Astrocyte (in vitro differentiated cells and primary cell): ENCODE data around the gene MARCHF9. TPM values are rescaled to one million over a fixed set of nuclear protein-coding genes. Genes with fewer than 3 reads are reported as not detected.
A peak's percentile ranks its signal among the peaks of the same experiment; 100 is the strongest.

Experiments used
- DNase-seq: peaks from one replicate; pipeline ENCODE4 v3.0.0-alpha.2; 2010; ENCODE audit warnings: low read depth
- FAIRE-seq: peaks from 2 replicates; lab custom pipeline; 2011; peaks lifted over from hg19 to GRCh38; lab: Jason Lieb, UNC
- H2AFZ ChIP-seq: 2 replicates; pipeline ENCODE4 v1.6.0; 2012; ENCODE audit warnings: low read depth, low read length, inconsistent platforms
- H3K27ac ChIP-seq: 2 replicates; pipeline ENCODE4 v1.5.1; 2011; ENCODE audit warnings: low read depth, low read length, inconsistent platforms
- H3K27me3 ChIP-seq: 2 replicates; pipeline ENCODE4 v1.6.0; 2011; ENCODE audit warnings: low read length, inconsistent platforms; ENCODE audit not compliant: insufficient read depth
- H3K36me3 ChIP-seq: 2 replicates; pipeline ENCODE4 v1.5.1; 2011; ENCODE audit warnings: low read length, inconsistent platforms; ENCODE audit not compliant: insufficient read depth
- H3K4me1 ChIP-seq: 2 replicates; pipeline ENCODE4 v1.5.1; 2011; ENCODE audit warnings: low read length, inconsistent platforms; ENCODE audit not compliant: insufficient read depth
- H3K4me2 ChIP-seq: 2 replicates; pipeline ENCODE4 v1.6.0; 2012; ENCODE audit warnings: low read length, inconsistent platforms
- H3K4me3 ChIP-seq: 2 replicates; pipeline ENCODE4 v1.5.1; 2011; ENCODE audit warnings: low read depth, mild to moderate bottlenecking, low read length, inconsistent platforms; ENCODE audit not compliant: insufficient read depth
- H3K79me2 ChIP-seq: 2 replicates; pipeline ENCODE4 v1.6.0; 2012; ENCODE audit warnings: mild to moderate bottlenecking, low read length, inconsistent platforms; ENCODE audit not compliant: insufficient read depth
- H3K9ac ChIP-seq: 2 replicates; pipeline ENCODE4 v1.6.0; 2012; ENCODE audit warnings: mild to moderate bottlenecking, low read length, inconsistent platforms
- H3K9me3 ChIP-seq: 2 replicates; pipeline ENCODE4 v1.5.1; 2012; ENCODE audit warnings: low read depth, mild to moderate bottlenecking, low read length, inconsistent platforms; ENCODE audit not compliant: insufficient read depth
- H4K20me1 ChIP-seq: 2 replicates; pipeline ENCODE4 v1.6.0; 2012; ENCODE audit warnings: low read length, inconsistent platforms; ENCODE audit not compliant: insufficient read depth
- H3K27ac Mint-ChIP-seq: one replicate; pipeline ENCODE4 v1.8.0; 2021; ENCODE audit warnings: mild to moderate bottlenecking, mixed read lengths; ENCODE audit not compliant: unreplicated experiment
- H3K27me3 Mint-ChIP-seq: one replicate; pipeline ENCODE4 v1.8.0; 2021; ENCODE audit warnings: low read depth, mixed read lengths; ENCODE audit not compliant: unreplicated experiment
- H3K36me3 Mint-ChIP-seq: one replicate; pipeline ENCODE4 v1.8.0; 2021; ENCODE audit warnings: low read depth, mixed read lengths; ENCODE audit not compliant: unreplicated experiment
- H3K4me1 Mint-ChIP-seq: one replicate; pipeline ENCODE4 v1.8.0; 2021; ENCODE audit warnings: low read depth, mixed read lengths; ENCODE audit not compliant: unreplicated experiment
- H3K4me3 Mint-ChIP-seq: one replicate; pipeline ENCODE4 v1.8.0; 2021; ENCODE audit warnings: mild to moderate bottlenecking, moderate library complexity, mixed read lengths; ENCODE audit not compliant: unreplicated experiment
- H3K9me3 Mint-ChIP-seq: one replicate; pipeline ENCODE4 v1.8.0; 2021; ENCODE audit warnings: mild to moderate bottlenecking, mixed read lengths; ENCODE audit not compliant: unreplicated experiment
- EZH2 ChIP-seq: IDR thresholded peaks from 2 replicates; pipeline ENCODE4 v1.6.1; 2012; ENCODE audit warnings: mild to moderate bottlenecking, low read length, inconsistent platforms; ENCODE audit not compliant: insufficient read depth
- total RNA-seq: library from RNA; stranded (reverse); gene quantifications from 2 replicates; pipeline ENCODE4 v1.2.1, GENCODE V29; 2021
- TF ChIP-seq, protein P1 (sequence below): IDR thresholded peaks from 2 replicates; pipeline ENCODE4 v1.5.1; 2011; ENCODE audit warnings: low read depth, mild to moderate bottlenecking, inconsistent platforms, low read length, moderate library complexity; ENCODE audit not compliant: insufficient read depth

MARCHF9 gene
- total RNA-seq, 1 donor from 2014 or later = 13.0 TPM

DNA sequence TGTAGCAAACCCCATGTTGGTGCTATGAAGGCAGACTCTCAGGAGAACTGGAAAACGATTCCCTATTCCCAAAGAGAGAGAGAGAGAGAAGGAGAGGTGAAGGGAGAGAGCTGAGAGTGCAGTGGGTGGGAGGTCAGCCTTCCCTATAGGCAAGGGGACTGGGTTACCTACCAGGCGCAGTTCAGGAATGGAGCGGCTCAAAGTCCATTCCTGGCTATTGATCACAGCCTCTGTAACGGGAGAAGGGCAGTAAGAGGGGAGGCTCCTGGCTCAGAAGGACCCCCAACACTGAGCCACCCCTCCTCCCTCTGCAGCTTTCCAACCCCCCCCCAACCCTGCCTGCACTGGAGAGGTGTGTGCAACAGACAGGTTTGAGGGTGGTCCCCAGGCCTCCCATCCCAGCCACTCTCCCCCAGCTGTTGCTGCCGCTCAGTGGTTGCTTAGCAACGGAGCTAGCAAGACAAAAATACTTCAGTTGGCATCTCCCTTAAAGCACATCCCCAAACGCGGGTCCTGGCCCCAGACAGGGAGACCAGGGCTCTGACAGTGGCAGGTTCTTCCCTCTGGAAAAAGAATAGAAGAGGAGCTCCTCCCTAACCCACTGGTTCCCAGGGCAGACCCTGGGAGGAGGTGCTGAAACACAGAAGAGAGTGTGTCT, 19.6 kb upstream of the MARCHF9 start:
- Histone ChIP-seq H3K79me2 (no peaks in the 10 kb centered on the region), H3K4me1 (peaks cover 11% of the 10 kb centered on the region), H3K4me2 (peak overlapping the region; percentile 79), H4K20me1 (peaks cover 9% of the 10 kb centered on the region), H3K4me3 (peak overlapping the region; percentile 41), H3K9me3 (no peaks in the 10 kb centered on the region), H3K27ac (no peak overlapping the region), H3K9ac (no peak overlapping the region), H3K27me3 (peaks cover 65% of the 10 kb centered on the region), H2AFZ (peak overlapping the region; percentile 46), H3K36me3 (no peaks in the 10 kb centered on the region)
- H3K27ac Mint-ChIP-seq = peak overlapping the region; percentile 72
- TF ChIP-seq EZH2 = no peak
- TF ChIP-seq, protein P1, sequence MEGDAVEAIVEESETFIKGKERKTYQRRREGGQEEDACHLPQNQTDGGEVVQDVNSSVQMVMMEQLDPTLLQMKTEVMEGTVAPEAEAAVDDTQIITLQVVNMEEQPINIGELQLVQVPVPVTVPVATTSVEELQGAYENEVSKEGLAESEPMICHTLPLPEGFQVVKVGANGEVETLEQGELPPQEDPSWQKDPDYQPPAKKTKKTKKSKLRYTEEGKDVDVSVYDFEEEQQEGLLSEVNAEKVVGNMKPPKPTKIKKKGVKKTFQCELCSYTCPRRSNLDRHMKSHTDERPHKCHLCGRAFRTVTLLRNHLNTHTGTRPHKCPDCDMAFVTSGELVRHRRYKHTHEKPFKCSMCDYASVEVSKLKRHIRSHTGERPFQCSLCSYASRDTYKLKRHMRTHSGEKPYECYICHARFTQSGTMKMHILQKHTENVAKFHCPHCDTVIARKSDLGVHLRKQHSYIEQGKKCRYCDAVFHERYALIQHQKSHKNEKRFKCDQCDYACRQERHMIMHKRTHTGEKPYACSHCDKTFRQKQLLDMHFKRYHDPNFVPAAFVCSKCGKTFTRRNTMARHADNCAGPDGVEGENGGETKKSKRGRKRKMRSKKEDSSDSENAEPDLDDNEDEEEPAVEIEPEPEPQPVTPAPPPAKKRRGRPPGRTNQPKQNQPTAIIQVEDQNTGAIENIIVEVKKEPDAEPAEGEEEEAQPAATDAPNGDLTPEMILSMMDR = no peak
- peaks cover 5% of the 10 kb centered on the region for H3K9me3 Mint-ChIP-seq
- H3K36me3 Mint-ChIP-seq = peaks cover 3% of the 10 kb centered on the region
- H3K27me3 Mint-ChIP-seq = peaks cover 72% of the 10 kb centered on the region
- FAIRE-seq = no peak
- no peak for DNase-seq
- H3K4me3 Mint-ChIP-seq = peak overlapping the region; percentile 65
- H3K4me1 Mint-ChIP-seq = peaks cover 19% of the 10 kb centered on the region

DNA sequence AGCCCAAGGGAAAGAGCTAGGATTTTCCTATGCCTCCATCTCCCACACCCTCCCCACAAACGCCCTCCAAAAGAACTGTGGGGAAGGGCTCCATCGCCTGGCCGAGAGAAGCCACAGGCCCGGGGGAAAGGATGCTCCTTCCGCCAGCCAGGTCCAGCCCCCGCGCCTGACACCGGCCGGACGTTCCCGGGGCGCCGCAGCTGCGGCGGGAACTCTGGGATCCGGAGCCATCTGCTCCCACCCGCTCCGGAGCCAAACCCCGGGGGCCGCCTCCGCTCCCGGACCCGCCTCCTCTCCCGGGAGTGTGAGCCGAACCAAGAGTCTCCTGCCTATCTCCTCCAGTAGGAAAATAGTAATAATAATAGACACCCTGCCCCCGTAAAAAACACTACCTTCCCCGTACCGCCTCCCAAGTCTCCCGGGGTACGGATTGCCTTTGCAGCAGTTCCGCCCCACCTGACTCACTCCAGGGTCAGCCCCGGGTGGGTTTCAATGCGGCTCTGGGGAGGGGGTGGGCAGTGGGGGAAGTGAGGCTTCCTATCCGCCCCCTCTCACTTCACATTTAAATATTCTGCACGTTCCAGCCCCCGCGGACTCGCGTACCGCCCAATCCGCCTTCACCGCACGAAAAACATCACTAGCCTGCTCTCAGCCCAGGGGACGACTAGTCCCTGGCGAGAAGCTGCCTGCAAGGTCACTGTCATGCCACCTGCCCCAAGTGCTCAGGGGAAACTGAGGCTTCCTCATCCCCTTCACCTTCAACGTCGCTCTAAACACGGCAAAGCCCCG, 18.8 kb upstream of the MARCHF9 start:
- DNase-seq (no peak), FAIRE-seq (no peak)
- Histone ChIP-seq H4K20me1 (peaks cover 9% of the 10 kb centered on the region), H3K27me3 (peaks cover 73% of the 10 kb centered on the region), H3K9me3 (no peaks in the 10 kb centered on the region), H3K36me3 (no peaks in the 10 kb centered on the region), H2AFZ (peak overlapping the region; percentile 46), H3K4me1 (peaks cover 11% of the 10 kb centered on the region), H3K9ac (no peak overlapping the region), H3K27ac (no peak overlapping the region), H3K79me2 (no peaks in the 10 kb centered on the region), H3K4me3 (peak overlapping the region; percentile 41), H3K4me2 (peak overlapping the region; percentile 79)
- peaks cover 72% of the 10 kb centered on the region for H3K27me3 Mint-ChIP-seq
- H3K27ac Mint-ChIP-seq = peak overlapping the region; percentile 72
- peaks cover 3% of the 10 kb centered on the region for H3K36me3 Mint-ChIP-seq
- TF ChIP-seq, protein P1 = no peak
- peak; percentile 32 for TF ChIP-seq EZH2
- H3K4me1 Mint-ChIP-seq = peaks cover 19% of the 10 kb centered on the region
- H3K4me3 Mint-ChIP-seq = peak overlapping the region; percentile 83
- H3K9me3 Mint-ChIP-seq = peaks cover 5% of the 10 kb centered on the region
